ENCODE results near the gene CDH13. TPM values are rescaled to one million over a fixed set of nuclear protein-coding genes. Genes with fewer than 3 reads are reported as not detected.

The CDH13 gene
- total RNA-seq, 1 experiment from 2014 or later, result 49.3 TPM

DNA sequence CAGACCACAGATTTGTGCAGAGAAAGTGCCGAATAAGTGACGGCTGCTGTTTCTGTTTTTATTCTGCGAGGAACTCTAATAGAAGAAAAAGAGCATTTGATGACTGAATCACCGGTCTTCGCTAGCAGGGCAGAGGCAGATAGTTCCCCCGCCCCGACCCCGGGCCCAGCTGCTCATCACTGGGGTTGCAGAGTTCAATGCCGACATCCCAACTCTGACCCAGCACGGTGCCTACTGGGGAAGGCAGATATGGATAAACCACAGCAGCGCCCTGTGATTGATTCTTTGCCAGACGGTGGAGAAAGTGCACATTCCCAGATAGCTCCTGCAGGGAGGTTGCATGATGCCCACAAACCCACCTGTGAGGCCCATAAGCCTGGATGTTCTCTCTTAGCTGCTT lies 823.1 kb downstream of the CDH13 start:
- Mint-ChIP-seq H3K27ac (ENCODE audit: low read depth, unreplicated experiment) (no peak overlapping the region), H3K4me1 (ENCODE audit: insufficient read depth, unreplicated experiment) (peaks cover 13% of the 10 kb centered on the region), H3K9me3 (ENCODE audit: unreplicated experiment) (no peaks in the 10 kb centered on the region), H3K36me3 (ENCODE audit: insufficient read depth, unreplicated experiment) (no peaks in the 10 kb centered on the region), H3K27me3 (ENCODE audit: insufficient read depth, unreplicated experiment) (no peaks in the 10 kb centered on the region), H3K4me3 (ENCODE audit: unreplicated experiment) (no peak overlapping the region)
- CTCF ChIA-PET, result interaction anchor here (0.7 to 1.0 kb wide), 4 partner anchors 11 to 1186 kb away, joined by 3 to 4 read pairs (median 3); no protein-coding TSS in a partner anchor
- BruUV-seq (replicated peaks), result no TSS peak
- POLR2A ChIA-PET, result no interaction called here
- DNase-seq (ENCODE audit: unreplicated experiment), result no peak
- intact Hi-C loops (cut with micrococcal nuclease), result loop anchor here (5.0 to 10.0 kb wide), 3 partner anchors 93 to 818 kb away; no protein-coding TSS in a partner anchor
- TF ChIP-seq, protein P1, sequence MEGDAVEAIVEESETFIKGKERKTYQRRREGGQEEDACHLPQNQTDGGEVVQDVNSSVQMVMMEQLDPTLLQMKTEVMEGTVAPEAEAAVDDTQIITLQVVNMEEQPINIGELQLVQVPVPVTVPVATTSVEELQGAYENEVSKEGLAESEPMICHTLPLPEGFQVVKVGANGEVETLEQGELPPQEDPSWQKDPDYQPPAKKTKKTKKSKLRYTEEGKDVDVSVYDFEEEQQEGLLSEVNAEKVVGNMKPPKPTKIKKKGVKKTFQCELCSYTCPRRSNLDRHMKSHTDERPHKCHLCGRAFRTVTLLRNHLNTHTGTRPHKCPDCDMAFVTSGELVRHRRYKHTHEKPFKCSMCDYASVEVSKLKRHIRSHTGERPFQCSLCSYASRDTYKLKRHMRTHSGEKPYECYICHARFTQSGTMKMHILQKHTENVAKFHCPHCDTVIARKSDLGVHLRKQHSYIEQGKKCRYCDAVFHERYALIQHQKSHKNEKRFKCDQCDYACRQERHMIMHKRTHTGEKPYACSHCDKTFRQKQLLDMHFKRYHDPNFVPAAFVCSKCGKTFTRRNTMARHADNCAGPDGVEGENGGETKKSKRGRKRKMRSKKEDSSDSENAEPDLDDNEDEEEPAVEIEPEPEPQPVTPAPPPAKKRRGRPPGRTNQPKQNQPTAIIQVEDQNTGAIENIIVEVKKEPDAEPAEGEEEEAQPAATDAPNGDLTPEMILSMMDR (IDR thresholded peaks at IDR 0.05; ENCODE audit: unreplicated experiment), result no peak

DNA sequence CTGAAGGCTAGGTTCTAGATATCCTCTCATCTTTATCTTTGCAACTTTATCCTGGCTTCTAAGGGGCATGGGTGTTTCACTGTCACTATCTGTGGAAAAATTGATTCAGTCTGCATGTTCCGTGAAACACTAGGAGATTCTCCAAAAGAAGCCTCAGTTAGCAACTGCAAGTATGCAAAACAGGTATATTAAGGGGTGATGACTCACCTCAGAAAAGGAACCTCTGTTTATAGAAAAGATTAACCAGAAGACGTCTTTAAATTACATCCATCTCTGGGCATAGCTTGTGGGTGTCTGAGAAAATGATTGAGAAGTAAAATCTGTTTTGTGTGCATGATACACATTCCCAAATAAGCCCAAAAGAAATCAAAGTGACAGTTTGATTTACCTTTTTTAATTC lies 827.2 kb downstream of the CDH13 start:
- TF ChIP-seq, protein P1 (IDR thresholded peaks at IDR 0.05; ENCODE audit: unreplicated experiment), result no peak
- ChIA-PET CTCF (interaction anchor here (0.6 to 0.7 kb wide), 2 partner anchors 18 to 69 kb away, joined by 3 read pairs; no protein-coding TSS in a partner anchor), POLR2A (interaction anchor here (0.5 to 0.7 kb wide), 2 partner anchors 131 to 214 kb away, joined by 3 to 4 read pairs; no protein-coding TSS in a partner anchor)
- no peak overlapping the region for H3K4me3 Mint-ChIP-seq (ENCODE audit: unreplicated experiment)
- H3K4me1 Mint-ChIP-seq (ENCODE audit: insufficient read depth, unreplicated experiment), result peaks cover 24% of the 10 kb centered on the region
- intact Hi-C loops (cut with micrococcal nuclease), result loop anchor here (10.0 kb wide), 1 partner anchor 371 kb away; no protein-coding TSS in a partner anchor
- H3K27me3 Mint-ChIP-seq (ENCODE audit: insufficient read depth, unreplicated experiment), result no peaks in the 10 kb centered on the region
- no peaks in the 10 kb centered on the region for H3K36me3 Mint-ChIP-seq (ENCODE audit: insufficient read depth, unreplicated experiment)
- no TSS peak for BruUV-seq (replicated peaks)
- no peak for DNase-seq (ENCODE audit: unreplicated experiment)
- no peak overlapping the region for H3K27ac Mint-ChIP-seq (ENCODE audit: low read depth, unreplicated experiment)
- no peaks in the 10 kb centered on the region for H3K9me3 Mint-ChIP-seq (ENCODE audit: unreplicated experiment)

DNA sequence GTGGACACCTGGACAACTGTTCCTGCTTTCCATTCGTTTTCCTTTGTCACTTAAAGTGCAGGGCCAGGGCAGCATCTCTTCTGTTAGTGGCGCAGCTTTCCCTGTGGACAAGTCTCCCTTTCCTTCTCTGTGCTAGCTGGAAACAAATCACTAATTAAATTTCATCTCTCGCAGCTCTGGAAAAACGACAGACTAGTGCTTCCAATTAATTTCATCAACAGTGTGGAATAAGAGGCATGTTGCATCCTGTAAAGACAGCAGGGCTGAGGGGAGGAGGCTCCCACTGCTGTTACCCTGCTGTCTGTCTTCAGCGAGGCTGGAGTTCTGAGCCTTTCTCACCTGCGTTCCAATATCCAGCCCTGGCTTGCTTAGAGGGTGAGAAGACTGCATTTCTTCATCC lies 828.9 kb downstream of the CDH13 start:
- ChIA-PET POLR2A (no interaction called here), CTCF (interaction anchor here (1.6 kb wide), 1 partner anchor 9 kb away, joined by 7 read pairs; no protein-coding TSS in a partner anchor)
- Mint-ChIP-seq H3K36me3 (ENCODE audit: insufficient read depth, unreplicated experiment) (no peaks in the 10 kb centered on the region), H3K4me3 (ENCODE audit: unreplicated experiment) (no peak overlapping the region), H3K4me1 (ENCODE audit: insufficient read depth, unreplicated experiment) (peaks cover 24% of the 10 kb centered on the region), H3K9me3 (ENCODE audit: unreplicated experiment) (no peaks in the 10 kb centered on the region), H3K27ac (ENCODE audit: low read depth, unreplicated experiment) (no peak overlapping the region), H3K27me3 (ENCODE audit: insufficient read depth, unreplicated experiment) (no peaks in the 10 kb centered on the region)
- no peak for DNase-seq (ENCODE audit: unreplicated experiment)
- TF ChIP-seq, protein P1 (IDR thresholded peaks at IDR 0.05; ENCODE audit: unreplicated experiment), result no peak
- intact Hi-C loops (cut with micrococcal nuclease), result loop anchor here (10.0 kb wide), 1 partner anchor 369 kb away; no protein-coding TSS in a partner anchor
- no TSS peak for BruUV-seq (replicated peaks)

DNA sequence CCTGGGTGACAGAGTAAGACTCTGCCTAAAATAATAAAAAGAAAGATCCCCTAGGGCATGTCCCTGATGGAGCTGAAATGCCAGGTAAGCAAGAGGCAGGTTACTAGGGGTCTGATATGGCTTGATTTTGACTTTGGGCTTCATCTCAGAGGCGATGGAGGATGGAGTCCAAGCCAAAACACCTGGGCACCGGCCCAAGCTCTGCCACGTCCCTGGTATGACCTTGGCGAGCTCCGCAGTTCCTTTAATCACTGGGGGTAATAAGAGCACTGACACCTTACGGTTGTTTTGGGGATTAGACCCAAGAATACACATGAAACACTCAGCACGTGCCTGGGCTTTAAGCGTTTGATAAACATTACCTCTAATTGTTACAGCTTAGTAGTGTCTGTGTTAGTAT lies 830.2 kb downstream of the CDH13 start:
- TF ChIP-seq, protein P1 (IDR thresholded peaks at IDR 0.05; ENCODE audit: unreplicated experiment), result no peak
- DNase-seq (ENCODE audit: unreplicated experiment), result no peak
- no peak overlapping the region for H3K4me3 Mint-ChIP-seq (ENCODE audit: unreplicated experiment)
- H3K27me3 Mint-ChIP-seq (ENCODE audit: insufficient read depth, unreplicated experiment), result no peaks in the 10 kb centered on the region
- no peaks in the 10 kb centered on the region for H3K9me3 Mint-ChIP-seq (ENCODE audit: unreplicated experiment)
- intact Hi-C loops (cut with micrococcal nuclease), result loop anchor here (10.0 kb wide), 1 partner anchor 368 kb away; no protein-coding TSS in a partner anchor
- H3K4me1 Mint-ChIP-seq (ENCODE audit: insufficient read depth, unreplicated experiment), result peaks cover 17% of the 10 kb centered on the region
- ChIA-PET POLR2A (interaction anchor here (1.0 kb wide), 1 partner anchor 9 kb away, joined by 5 read pairs; no protein-coding TSS in a partner anchor), CTCF (interaction anchor here (0.6 to 1.4 kb wide), 2 partner anchors 9 to 1576 kb away, joined by 4 to 7 read pairs; no protein-coding TSS in a partner anchor)
- no TSS peak for BruUV-seq (replicated peaks)
- no peak overlapping the region for H3K27ac Mint-ChIP-seq (ENCODE audit: low read depth, unreplicated experiment)
- H3K36me3 Mint-ChIP-seq (ENCODE audit: insufficient read depth, unreplicated experiment), result no peaks in the 10 kb centered on the region

All from MCF 10A (cell line).